IPS DF 4.7 (cell line): ENCODE data around the gene AP3S1.
"Not testable (repeated sequence)": the region's sequence is repeated elsewhere in the genome, so short reads cannot be mapped to it uniquely, and the experiment has no call there.

Experiments
- DNase-seq: peaks from one replicate; pipeline ENCODE4 v3.0.0-alpha.2; 2013; ENCODE audit warnings: low spot score; ENCODE audit errors: extremely low read depth

AP3S1 gene

DNA sequence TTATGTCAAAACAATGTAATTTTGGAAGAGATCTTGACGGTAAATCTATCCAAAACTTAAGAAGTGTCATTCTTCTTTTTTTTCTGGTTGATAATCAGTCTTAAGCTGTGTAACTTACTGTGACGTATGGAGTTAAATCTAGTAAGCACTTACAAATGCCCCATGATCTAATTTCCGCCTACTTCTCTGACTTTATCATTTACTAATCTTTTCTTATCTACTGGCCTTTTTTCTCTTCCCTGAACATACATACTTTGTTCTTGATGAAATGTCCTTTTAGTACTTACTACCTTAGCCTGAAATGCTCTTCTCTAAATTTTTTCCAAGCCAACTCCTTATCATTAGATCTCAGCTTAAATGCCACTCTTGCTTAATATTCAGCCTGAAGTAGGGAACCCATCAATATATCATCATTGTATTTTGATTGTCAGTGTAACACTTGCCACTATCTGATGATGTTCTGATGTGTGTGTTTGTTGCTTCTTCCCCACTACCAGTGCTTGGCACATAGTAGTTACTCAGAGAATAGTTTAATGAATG lies 27.6 kb downstream of the AP3S1 start:
- no peak for DNase-seq

DNA sequence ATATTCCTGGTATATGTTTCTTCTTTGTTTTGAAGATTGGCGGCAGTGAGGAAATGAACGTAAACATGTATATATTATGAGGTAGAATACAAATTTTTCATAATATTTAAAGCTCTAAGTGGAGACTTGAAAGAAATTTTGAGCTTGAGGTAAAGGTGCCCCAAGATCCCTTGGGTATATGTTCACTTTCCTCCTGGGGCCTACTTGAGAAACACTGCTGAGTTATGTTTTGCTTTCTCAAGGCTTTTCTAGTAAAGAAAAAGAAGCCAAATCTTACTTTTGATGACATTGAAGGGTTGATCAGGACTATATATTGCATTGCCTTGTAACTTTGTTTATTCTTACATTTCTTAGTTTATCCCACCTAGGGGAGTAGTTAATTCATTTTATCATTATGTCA lies 30.7 kb downstream of the AP3S1 start:
- no peak for DNase-seq

DNA sequence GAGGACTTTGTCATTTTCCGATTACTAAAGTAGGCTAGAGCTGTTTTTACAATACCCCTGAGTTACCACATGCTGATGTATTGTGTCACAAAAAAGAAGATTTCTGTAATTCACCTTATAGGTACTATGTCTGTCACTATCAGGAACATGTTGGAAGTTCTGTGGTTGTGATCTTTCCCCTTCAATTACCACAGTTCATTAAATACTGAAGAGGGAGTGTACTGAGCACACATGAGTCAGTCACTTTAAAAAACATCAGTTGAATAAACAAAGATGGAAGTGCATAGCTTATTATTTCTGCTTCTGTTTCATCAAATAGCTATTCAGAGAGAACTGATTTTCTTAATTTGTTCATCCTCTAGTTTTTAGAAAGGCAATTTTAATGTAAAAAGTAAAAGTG lies 31.7 kb downstream of the AP3S1 start:
- DNase-seq: no peak

DNA sequence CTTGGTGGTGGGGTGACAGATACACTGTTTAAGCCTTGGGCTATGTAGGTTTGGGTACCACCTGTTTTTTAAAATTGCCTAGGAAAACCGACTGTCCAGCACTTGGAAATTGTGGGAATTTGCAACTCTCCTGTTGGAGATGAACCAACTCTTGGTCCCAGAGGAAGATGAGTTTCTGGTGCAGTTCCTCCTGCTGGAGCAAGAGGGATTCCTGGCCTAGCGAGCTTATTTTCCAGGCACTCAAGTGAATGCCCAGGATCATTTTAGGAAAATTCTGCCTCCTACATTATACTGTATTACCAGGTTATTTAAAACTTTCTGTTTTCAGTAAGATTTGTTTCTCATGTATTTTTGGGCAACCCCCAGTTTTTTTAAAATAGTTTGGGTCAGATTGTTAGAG lies 33.7 kb downstream of the AP3S1 start:
- DNase-seq: no peak

DNA sequence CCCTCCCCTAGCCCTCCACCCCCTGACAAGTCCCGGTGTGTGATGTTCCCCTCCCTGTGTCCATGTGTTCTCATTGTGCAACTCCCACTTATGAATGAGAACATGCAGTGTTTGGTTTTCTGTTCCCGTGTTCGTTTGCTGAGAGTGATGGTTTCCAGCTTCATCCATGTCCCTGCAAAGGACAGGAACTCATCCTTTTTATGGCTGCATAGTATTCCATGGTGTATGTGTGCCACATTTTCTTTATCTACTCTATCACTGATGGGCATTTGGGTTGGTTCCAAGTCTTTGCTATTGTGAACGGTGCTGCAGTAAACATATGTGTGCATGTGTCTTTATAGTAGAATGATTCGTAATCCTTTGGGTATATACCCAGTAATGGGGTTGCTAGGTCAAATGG lies 35.6 kb downstream of the AP3S1 start:
- DNase-seq: not testable (repeated sequence)

DNA sequence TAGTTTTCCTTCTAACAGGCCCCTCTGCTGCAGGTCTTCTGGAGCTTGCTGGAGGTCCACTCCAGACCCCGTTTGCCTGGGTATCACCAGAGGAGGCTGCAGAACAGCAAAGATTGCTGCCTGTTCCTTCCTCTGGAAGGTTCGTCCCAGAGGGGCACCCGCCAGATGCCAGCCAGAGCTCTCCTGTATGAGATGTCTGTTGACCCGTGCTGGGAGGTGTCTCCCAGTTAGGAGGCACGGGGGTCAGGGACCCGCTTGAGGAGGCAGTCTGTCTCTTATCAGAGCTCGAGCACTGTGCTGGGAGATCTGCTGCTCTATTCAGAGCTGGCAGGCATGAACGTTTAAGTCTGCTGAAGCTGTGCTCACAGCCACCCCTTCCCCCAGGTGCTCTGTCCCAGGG lies 40.7 kb downstream of the AP3S1 start:
- not testable (repeated sequence) for DNase-seq

DNA sequence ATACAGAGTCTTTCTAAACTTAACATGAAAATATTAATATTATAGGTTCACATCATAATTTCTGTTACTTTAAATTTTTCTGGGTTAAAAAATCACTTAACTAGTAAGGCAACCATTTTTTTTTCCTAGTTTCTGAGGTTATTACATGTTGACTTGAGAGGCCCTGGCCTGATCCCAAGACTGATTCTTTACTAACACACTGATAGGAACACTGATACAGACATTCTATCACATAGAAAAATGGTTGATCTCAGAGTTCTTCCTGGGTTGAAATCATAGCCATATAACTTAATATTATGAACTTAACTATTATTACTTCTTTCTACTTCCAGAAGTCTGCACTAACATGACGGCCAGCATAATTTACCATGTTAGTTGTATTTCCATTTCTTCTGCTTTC lies 43.0 kb downstream of the AP3S1 start:
- DNase-seq: no peak

DNA sequence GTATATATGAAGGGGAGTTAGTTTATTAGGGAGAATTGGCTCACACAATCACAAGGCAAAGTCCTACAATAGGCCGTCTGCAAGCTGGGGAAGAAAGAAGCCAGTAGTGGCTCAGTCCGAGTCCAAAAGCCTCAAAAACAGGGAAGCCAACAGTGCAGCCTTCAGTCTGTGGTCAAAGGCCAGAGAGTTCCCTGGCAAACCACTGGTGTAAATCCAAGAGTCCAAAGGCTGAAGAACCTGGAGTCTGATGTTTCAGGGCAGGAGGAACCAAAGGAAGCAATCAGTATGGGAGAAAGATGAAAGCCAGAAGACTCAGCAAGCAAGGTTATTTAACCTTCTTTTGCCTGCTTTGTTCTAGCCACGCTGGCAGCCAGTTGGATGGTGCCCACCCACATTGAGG lies 43.5 kb downstream of the AP3S1 start:
- DNase-seq: not testable (repeated sequence)

DNA sequence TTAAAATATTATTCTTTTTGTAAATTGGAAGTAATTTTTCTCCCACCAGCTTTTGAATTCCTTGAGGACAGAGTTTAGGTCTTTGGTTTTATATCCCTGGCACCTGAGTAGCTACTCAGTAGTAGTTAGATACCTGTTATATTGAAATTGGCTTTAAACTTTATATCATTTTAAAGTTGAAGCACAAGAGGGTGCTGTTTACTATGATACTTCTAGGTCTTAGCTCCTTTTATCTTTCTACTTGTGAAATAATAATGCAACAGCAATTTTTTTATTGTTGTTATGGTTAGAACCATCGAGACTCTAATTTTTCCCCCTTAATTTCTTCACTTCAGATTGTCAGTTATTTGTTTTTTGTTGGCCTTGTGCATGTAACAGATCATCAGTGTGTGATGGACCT lies 46.3 kb downstream of the AP3S1 start:
- no peak for DNase-seq

DNA sequence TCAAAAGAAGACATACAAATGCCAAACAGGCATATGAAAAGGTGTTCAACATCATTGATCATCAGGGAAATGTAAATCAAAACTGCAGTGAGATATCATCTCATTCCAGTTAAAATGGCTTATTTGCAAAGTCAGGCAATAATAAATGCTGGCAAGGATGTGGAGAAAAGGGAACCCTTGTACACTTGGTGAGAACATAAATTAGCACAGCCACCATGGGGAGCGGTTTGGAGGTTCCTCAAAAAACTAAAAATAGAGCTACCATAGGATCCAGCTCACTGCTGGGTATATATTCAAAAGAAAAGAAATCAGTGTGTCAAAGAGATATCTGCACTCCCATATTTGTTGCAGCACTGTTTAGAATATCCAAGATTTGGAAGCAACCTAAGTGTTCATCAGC lies 50.3 kb downstream of the AP3S1 start:
- DNase-seq: no peak

DNA sequence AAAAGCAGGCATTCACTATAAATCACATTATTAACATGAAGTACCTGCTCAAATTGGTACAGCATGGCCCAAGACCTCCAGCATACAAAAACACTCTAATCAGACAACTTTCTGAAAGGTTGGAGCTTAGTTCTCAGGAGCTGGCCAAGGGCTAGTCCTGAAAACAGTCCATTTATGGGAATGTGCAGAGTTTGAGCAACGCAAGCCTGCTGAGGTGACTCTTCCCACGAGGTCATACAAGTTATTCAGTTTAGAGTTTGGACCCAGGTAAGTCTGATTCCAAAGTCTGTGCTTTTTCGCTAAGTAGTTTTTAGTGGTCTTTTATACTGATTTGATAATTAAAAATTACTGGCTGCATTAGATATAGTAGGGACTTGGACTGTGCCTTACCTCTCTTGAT lies 52.6 kb downstream of the AP3S1 start:
- DNase-seq: no peak

DNA sequence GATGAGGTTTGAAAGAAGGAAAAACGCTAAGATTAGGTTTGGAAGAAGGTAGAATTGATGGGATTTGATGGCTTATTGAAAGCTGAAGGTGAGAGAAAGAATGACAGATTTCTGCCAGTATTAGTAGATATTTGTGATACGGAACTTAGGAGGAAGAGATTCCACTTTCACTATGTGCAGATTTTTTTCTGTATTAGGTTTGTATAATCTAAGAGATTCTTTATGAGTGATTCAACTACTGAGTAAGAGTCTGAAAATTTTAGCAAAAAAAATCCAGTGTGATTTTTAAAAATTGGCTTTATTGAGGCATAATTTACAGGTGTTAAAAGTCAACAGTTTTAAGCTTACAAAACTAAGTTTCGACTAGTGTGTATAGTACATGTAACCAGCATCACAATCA lies 54.1 kb downstream of the AP3S1 start:
- DNase-seq: no peak

DNA sequence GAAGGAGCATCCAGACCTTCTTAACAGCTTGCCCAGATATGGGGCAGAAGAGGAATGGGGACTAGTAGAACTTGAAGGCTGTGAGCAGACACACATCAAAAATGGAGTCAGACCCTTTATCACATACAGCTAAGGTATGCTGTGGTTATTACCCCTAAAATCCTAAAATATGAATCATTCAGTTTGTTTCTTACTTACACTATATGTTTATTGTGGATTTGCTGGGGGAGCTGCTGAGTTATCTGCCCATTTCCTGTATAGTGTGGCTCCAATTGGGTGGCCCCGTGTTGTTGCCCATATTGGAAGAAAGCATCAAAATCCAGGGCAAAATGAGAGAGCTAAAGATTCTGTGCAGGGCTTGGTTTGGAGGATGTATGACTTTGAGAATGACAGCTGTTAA lies 56.9 kb downstream of the AP3S1 start:
- no peak for DNase-seq

DNA sequence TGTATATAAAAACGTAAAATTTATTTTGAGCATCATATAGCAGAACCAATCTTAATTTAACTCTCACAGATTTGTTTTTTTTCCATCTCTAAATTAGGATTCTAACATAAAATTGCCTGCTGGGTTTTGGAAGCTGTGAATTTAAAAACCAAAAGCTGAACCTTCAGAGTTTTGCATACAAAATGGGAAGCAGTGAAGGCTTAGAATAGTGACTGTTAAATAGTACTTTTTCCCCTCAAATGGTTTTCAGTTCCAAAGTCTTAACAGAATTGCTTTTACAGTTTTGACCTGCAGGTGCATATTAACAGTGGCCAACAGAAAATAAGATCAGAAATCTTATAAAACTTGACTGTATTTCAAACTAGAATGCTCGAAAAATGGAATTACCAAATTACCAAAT lies 65.4 kb downstream of the AP3S1 start:
- DNase-seq: no peak

DNA sequence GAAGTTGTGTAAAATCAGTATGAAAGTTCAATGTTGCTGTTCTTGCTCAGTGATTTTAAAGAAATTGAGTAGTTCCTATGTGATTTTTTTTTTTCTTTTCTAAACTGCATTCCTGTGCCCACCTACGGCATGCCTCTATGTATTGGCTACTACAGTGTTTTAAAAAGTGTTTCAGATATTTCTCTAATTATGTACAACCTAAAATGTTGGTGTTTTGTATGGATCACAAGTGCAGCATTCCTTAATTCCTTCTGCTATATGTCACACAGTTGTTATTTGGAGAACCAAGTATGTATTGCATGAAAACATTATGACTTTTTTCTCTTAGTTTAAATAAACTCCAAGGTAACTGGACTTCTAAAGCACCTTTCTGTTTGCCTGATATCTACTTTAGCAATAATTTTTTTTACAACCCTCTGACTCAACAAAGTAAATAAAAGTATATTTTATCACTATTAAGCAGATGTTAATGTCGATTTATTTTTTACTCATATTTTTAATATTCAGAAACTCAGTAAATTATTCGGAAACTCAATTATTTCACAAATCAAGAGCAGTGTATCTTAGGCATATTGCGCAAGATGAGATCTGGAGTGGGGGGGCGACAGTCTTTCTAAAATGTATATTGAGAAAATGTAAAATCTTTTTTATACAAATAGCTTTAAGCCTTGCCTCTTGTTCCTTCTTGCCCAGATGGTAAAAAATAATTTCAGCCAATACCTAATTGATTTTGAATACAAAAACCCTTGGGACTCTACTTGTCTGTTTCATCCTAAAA lies 72.1 kb downstream of the AP3S1 start:
- DNase-seq: not testable (repeated sequence)

DNA sequence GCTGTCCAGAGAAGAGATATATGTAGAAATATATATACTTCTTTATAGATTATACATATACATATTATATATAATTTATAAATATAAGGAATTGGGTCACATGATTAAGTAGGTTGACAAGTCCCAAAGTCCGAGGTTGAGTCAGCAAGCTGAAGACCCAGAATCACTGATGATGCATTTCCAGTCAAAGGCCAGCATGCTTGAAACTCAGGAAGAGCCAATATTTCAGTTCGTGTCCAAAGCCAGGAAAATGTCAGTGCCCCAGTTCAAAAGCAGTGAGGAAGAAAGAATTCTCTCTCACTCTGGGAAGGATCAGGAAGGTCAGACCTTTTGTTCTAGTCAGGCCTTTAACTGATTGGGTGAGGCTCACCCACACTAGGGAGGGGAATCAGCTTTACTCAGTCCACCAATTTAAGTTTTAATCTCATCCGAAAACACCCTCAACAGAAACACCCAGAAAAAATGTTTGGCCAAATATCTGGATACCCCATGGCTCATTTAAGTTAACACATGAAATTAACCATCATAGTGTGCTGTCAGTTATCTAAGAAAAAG lies 78.5 kb downstream of the AP3S1 start:
- DNase-seq: no peak

DNA sequence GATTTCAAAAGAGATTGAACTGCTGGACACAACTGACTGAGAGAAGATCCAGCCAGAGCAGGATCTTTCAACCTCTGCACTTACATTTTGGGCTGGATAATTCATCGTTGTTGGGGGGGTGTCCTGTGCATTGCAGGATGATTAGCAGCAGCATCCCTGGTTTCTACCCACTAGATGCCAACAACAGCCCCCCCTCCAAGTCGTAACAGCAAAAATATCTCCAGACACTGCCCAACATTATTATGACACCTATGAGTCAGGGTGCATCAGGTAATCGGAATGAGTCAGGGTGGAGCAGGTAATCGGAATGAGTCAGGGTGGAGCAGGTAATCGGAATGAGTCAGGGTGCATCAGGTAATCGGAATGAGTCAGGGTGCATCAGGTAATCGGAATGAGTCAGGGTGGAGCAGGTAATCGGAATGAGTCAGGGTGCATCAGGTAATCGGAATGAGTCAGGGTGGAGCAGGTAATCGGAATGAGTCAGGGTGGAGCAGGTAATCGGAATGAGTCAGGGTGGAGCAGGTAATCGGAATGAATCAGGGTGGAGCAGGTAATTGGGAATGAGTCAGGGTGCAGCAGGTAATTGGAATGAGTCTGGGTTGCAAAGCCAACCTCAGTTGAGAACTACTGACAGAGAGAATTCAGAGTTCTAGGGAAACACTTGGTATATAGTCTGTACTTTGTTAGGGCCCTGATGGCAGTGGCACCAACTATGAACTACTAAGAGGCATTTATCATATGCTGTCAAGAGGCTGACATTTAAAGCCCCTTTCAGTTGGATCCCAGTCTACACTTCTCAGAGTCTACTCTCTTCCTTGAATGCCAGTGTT lies 87.1 kb downstream of the AP3S1 start:
- not testable (repeated sequence) for DNase-seq

DNA sequence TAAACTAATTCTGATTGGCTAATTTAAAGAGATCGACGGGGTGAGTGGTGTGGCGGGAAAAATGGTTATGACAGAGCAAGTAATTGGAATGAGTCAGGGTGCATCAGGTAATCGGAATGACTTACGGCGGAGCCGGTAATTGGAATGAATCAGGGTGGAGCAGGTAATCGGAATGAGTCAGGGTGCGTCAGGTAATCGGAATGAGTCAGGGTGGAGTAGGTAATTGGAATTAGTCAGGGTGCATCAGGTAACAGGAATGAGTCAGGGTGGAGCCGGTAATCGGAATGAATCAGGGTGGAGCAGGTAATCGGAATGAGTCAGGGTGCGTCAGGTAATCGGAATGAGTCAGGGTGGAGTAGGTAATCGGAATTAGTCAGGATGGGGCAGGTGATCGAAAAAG lies 88.4 kb downstream of the AP3S1 start:
- not testable (repeated sequence) for DNase-seq

DNA sequence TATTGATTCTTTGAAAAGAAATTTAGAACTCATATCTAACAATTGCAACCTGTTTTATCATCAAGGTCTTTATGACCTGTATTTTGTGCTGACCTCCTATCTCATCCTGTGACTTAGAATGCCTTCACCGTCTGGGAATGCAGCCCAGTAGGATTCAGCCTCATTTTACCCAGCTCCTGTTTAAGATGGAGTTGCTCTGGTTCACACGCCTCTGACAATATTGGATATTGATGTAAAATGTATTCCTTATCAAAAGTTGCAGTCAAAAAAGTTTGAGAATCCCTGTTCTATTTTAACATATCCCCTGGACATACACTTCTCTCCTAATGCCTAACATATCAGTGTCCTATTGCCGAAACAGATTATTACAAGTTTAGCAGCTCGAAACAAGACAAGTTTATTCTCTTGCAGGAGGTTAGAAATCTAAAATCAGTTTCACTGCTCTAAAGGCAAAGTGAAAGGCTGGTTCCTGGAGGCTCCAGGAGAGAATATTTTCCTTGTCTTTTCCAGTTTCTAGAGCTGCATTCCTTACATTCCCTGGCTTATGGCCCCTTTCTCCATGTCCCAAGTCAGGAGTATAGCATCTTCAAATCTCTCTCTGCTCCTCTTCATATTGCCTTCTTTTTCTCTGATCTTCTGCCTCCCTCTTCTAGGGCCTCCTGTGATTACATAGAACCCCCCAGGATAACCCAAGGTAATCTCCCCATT lies 89.0 kb downstream of the AP3S1 start:
- no peak for DNase-seq

DNA sequence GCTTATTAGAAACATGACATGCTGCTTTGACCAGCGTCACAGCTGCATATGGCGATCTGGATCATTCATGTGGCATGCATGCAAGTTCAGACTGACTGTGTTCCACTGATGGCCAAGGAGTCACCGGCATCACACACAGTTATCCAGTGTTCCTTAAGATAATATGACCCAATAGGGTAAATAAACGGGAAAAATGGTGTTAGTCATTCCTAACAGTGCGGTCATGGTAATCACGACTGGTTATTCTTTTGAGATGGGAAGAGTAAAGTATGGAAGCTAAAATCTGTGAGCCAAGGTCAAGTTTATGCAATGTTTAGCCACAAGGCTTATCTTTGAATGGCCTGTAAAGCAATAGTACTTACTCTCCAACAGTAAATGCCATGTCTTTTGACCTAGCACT lies 91.3 kb downstream of the AP3S1 start:
- no peak for DNase-seq

DNA sequence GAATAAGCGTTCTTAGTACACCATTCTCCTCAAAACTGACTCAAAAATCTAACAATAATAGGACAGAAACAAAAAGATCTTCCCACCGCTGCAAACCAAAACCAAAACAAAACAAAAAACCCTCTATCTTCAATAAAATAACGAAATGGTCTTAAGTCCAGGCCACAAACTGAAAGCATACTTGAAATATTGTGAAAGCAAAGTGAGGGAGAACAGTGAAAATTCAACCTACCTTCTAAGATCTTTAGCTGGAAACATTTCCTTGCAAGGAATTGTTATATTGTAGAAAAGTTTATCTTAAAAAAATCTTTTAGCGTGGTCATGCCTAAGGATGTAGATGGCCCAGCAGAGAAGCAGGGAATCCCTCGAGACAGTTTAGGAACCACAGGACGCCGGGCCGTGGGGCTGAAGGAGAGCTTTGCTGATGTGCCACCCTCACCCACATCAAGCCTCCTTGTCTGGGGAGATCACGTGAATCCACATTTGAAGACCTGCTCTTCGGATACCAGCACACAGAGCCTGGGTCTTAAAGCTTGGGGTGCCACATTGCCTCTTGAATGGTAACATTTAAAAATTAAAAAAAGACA lies 92.7 kb downstream of the AP3S1 start:
- DNase-seq: no peak
